HG03196 (cell line): ENCODE data around the gene FAM120AOS.
"Not testable (repeated sequence)": the region's sequence is repeated elsewhere in the genome, so short reads cannot be mapped to it uniquely, and the experiment has no call there.

Experiments
- ATAC-seq: cut with Tn5 transposase; IDR thresholded peaks from one replicate; pipeline ENCODE4 v1.9.1; 2021; ENCODE audit not compliant: unreplicated experiment

FAM120AOS gene

DNA sequence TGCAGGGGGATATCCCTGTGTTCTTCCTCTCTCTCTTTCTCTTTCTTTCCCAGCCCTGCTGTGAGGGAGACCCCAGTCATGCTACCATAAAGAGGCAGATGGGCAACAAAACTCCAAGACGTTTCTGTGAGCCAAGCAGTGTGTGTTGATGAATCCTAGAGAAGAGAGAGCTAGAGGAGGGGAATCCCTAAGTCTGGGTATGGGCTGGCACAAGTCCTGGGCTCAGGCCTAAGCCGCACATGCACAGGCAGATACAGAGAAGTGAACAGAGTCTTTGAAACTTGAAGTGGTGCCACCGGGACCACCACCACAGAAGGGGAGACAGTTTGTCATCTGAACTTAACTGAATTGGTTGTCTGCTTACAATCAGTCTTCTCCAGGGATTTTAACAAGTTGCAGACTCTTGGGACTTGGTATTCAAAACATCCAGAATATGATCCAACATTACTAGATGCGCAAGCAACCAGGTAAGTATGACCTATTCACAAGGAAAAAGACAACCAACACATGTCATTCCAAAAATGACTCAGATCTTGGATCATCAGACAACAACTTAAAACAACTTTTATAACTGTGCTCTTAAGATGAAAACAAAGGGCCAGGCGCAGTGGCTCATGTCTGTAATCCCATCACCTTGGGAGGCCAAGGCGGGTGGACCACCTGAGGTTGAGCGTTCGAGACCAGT is 12.3 kb downstream of the FAM120AOS start:
- ATAC-seq, result no peak

DNA sequence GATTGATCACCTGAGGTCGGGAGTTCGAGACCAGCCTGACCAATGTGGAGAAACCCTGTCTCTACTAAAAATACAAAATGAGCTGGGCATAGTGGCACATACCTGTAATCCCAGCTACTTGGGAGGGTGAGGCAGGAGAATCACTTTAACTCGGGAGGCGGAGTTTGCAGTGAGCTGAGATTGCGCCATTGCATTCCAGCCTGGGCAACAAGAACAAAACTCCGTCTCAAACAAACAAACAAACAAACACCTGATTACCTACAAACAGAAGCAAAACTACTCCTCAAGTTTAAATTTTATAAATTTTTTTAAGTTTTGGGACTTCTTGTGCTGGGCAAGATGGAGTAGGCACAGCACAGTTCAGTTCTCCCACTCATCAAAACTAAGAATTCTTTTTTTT is 14.1 kb downstream of the FAM120AOS start:
- not testable (repeated sequence) for ATAC-seq

DNA sequence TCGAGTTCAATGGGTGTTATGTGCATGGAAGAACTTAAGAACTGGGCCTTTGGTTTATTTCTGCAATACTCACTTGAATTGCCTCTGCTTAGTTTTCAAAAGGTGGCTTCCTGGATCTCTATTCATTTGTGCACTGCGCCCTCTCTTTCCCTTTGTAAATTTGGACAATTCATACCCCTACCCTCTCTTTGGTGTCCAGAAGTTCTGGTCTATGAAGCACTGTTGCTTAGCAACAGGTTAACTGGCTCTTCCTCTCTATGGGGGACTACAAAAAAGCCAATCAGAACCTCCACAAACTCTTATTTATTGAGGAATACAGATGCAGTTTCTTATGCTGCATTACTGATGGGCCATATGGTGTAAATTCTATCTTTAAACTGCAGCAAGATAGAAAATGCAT is 15.4 kb downstream of the FAM120AOS start:
- no peak for ATAC-seq

DNA sequence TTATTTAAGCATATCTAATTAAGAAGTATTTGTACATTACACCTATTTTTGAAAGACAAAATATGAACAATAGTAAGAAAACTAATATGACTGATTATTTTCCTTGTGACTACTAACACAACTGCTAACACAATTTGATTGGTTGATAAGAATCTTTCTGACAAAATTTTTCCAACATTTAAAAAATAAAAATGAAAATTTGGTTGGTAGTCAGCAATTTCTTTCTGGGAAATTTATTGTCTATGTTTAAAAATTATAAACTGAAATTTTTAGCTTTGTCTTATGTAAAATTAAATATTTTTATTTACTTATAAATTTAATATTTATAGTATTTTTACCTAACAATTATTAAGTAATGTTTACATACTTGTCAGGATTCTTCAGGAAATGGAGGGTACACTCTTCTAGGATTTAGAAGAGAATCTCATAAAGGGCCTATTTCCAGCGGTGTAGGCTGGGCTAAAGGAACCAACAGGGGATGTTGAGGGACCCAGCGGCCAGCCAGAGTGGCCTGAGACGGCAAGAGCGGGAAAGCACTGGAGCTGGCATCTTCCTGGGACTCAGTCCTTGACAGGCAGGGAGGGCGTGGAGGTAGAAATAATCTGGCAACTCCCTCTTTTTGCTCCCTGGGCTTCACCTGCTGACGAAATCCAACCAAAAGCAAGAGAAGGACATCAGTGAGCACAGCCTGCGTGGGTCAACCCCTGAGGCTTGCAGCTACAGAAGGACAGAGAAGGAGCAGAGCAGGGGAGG is 16.6 kb downstream of the FAM120AOS start:
- no peak for ATAC-seq

DNA sequence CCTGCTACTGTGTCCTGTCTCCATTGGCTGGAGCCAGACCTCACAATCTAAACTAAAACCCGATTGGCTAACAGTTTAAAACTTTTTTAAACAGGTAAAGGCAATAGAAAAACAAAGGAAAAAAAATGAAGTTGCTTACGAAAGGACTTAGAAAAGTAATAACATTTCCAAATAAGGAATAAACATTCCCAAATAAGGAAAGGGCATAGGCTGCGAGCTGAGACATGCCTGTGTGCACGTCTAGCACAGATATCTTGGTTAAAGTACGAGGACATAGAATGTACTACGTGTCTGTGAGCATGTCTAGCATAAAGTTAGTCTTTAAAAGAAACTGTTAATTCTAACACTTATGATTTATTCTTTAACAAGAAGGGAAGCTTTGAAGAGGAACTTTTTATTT is 17.2 kb downstream of the FAM120AOS start:
- ATAC-seq, result no peak

DNA sequence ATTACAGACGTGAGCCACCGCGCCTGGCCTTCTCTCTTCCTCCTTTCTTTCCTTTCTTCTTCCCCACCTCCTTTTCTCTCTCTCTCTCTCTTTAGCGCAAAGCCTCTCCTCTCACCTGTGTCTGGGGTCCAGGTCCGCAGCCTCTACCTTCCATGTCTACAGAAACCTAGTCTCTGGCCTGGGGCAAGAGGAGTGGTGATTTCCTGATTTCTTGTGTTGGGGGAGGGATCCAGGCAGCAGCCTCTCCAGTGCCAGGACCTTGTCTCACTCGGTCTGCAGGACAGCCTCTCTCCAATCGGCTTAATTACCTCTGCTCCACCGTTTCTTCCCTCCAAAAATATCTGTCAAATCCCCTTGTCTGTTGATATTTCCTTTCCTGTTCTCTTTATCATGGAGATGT is 18.0 kb downstream of the FAM120AOS start:
- ATAC-seq, result no peak

DNA sequence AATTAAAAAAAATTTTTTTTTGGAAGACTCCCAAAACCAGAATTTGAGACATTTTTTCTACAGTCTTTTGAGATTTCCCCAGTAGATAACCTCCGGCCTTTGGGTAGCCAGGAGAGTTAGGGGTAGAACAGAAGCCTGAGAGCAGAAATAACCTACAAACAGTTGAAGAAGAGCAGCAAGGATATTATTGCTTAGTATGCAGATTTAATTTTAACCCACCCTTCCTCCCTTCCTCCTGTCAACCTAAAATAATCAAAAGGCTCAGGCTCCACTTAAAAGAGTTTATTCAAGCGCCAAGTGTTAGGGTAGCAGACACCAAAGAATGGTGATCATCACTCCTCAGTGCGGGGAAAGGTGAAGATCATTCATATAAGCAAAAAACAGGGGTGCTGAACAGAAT is 19.3 kb downstream of the FAM120AOS start:
- no peak for ATAC-seq

DNA sequence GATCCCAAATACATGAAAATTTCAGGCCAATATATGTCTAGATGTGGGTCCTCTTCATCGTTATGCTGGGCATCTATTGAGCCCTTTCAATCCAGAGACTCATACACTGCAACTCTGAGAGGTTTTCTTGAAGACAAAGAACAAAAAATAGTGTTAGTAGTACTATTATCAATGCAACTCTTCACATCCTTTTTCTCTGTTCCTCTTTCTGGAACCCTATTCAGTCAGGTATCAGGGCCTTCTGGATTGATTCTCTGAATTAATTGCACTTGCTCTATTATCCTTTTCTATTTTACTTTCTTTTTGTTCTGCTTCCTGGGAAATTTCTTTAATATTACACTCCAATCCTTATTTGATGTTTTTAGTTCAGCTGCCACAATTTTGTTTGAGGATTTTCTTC is 20.4 kb downstream of the FAM120AOS start:
- ATAC-seq, result no peak

DNA sequence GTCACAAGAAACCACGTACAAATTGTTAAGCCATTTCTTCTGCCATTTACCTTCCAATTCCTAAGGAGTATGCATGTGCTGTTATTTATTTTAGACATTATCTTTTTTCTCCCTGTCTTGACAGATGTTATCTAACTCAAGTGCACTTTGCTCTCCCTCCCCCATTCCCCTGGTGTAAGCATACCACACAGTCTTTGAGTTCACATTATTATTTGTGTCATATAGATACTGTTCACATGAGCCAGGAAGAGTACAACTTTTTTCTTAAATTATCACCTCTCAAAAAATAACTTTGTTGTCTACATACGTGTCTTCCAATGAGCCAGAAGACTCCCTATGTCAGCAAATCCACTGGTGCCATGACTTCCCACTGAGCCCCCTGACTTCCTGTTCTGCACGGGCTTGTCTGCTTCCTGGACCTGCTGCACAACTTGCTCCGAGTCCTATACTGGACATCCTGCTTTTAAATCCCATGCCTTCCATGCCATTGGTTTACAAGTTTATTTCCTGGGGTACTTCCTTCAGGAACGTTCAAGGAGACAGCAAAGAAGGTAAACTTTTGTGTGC is 21.8 kb downstream of the FAM120AOS start:
- no peak for ATAC-seq

DNA sequence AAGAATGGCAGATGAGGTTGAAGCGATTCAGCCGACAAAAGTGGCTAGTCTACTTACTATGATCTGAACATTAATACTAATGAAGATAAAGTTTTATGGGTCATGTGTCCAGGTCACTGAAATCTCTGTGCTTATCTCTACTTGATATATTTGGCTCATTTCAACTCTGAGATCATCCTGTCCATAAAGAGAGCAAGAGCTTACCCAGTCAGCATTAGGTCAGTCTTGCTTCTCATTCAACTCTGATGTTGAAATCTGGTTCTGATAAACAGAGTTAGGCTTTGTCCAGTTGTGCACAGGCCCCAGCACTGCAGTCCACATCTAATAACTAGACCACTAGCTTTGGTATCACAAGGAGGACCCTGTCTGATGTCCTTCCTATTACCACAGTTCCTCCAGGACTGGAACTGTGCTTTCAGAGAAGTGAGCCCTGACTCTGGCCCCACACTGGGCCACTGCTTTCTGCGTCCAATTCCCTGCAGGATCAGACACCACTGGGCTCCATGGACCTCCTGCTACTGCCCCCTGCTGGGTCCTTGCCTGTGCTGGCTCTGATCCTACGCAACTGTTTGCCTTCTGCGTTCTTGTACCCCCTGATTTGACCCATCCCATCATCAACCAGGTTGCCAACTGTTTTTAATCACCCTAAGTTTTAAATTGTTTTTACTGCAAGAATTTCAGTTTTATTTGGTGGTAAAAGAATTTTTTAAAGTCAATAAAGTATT is 25.6 kb downstream of the FAM120AOS start:
- no peak for ATAC-seq

DNA sequence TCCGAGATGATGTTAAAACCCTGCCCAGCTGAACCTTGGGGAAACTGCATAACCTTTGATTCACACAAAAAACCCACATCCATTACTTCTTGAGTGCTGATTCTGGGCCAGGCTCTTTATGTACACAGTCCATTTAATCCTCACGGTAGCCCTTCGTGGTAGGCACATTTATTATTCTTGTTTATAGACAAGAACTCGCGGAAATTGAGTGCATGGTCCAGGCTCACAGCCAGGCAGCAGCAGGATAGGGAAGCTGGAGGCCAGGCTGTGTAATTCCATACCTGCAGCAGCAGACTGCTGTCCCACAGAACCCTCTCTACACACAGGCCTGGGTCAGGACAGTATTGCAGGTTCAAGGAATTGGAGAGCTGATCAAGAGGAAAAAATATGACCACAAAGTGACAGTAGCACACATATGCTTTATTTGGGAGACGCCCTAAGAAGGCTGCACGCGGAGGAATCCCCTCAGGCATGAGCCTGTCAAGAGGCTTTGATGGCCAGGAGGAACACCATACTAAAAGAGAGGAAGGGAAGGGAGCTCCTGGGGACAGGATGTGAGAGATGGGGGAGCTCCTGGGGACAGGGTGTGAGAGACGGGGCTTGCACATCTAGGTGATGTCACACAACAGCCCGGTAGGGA is 30.3 kb downstream of the FAM120AOS start:
- no peak for ATAC-seq

DNA sequence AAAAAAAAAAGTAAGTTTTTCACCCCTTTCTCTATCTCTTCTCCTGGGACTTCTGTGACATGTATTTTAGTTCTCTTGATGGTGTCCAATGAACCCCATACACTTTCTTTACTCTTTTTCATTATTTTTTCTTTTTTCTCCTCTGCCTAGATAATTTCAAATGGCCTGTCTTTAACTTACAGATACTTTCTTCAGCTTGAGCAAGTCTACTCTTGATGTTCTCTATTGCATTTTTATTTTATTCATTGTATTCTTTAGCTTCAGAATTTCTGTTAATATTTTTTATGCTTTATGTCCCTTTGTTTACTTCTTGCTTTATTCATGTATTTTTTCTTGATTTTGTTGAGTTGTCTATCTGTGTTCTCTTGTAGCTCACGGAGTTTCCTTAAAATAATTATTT is 34.4 kb downstream of the FAM120AOS start:
- ATAC-seq, result no peak

DNA sequence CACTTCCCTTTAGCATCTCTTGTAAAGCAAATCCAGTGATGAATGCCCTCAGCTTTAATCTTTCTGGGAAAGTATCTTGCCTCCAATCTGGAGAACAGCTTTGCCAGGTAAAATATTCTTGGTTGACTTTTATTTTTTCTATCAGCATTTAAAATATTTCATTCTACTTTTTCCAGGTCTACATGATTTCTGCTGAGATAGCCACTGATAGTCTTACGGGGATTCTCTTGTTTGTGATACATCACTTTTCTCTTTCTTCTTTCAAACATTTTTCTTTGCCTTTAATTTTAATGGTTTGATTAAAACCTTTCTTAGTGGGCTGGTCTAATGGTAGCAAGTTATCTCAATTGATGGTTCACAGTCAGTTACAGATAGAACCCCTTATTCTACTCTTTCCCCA is 35.8 kb downstream of the FAM120AOS start:
- no peak for ATAC-seq

DNA sequence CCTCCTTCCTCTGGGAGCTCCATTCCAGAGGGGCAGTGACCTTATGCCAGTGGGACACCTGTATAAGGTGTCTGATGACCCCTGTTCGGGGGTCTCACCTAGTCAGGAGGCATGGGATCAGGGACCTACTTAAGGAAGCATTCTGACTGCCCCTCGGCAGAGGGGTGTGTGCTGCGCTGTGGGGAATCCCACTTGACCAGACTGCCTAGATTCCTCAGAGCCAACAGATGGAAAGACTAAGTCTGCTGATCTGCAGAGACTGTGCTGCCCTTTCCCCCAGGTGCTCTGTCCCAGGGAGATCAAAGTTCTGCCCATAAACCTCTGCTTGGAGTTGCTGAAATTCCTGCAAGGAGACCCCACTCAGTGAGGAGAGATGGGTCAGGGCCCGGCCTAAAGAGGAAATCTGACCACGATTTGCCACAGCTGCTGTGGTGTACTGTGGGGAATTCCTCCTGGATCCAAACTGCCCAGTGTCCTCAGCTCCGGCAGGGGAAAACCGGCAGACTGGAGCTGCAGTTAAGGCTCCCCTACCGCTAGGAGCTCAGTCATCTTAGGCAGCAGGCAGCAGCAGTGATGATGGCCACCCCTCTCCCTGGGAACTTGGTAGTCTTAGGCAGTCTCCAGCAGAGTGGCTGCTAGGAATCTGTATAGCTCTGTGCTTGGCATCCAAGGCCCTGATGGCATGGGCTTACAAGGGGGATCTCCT is 36.7 kb downstream of the FAM120AOS start:
- no peak for ATAC-seq

DNA sequence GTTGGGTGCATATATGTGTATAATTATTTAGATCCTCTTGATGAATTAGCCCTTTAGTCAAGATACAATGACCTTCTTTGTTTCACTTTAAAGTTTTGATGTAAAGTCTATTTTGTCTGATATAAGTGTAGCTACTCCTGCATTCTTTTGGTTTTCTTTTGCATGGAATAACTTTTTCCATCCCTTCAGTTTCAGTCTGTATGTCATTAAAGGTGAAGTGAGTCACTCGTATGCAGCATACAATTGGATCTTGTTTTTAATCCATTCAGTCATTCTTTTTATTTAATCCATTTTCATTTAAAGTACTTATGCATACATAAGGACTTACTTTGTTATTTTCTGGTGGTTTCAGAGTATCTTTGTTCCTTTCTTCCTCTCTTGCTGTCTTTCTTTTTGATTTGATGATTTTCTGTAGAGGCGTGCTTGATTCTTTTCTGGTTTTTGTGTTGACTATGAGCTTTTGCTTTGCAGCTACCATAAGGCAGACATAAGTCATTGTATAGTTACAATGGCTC is 38.1 kb downstream of the FAM120AOS start:
- no peak for ATAC-seq

DNA sequence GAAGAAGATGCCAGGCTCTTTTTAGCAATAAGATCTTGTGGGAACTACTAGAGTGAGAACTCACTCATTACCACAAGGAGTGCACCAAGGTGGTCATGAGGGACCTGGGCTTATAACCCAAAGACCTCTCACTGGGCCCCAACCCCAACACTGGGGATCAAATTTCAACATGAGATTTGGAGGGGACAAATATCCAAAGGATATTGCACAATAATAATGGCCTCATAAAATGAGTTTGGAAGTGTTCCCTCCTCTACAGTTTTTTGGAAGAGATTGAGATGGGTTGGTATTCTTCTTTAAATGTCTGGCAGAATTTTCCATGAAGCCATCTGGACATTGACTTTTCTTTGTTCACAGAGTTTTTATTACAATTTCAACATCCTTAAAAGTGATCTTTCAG is 39.9 kb downstream of the FAM120AOS start:
- ATAC-seq, result no peak

DNA sequence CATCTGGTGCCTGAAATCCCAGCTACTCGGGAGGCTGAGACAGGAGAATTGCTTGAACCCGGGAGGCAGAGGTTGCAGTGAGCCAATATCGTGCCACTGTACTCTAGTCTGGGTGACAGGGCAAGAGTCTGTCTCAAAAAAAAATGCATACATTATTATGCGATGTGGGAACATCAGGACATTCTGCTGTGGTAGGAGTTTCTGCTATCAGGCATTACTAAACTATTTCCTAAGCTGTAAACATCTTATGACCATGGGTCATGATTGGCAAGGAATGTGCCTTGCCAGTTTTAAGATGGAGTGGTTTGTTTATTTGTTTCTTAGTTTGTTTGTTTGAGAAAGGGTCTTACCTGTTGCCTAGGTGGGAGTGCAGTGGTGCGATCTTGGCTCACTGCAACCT is 47.0 kb downstream of the FAM120AOS start:
- no peak for ATAC-seq

DNA sequence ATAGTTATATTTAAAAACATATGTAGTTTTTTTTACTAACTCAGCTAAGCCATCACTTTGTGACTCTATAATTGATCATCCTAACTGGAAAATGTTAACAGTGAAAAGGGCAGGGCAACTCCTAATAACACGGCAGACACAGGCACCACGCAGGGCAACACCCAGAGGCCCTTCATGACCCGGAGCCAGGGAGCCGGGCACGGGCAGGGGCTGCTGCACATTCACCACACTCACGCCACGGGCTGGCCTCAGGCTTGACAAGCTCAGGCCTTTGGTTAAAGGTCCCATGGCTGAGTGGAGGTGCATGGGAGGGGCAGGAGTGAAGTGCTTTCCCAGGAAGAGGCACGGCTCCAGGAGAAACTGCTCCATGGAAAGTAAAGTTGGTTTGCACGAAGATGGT is 54.9 kb downstream of the FAM120AOS start:
- no peak for ATAC-seq

DNA sequence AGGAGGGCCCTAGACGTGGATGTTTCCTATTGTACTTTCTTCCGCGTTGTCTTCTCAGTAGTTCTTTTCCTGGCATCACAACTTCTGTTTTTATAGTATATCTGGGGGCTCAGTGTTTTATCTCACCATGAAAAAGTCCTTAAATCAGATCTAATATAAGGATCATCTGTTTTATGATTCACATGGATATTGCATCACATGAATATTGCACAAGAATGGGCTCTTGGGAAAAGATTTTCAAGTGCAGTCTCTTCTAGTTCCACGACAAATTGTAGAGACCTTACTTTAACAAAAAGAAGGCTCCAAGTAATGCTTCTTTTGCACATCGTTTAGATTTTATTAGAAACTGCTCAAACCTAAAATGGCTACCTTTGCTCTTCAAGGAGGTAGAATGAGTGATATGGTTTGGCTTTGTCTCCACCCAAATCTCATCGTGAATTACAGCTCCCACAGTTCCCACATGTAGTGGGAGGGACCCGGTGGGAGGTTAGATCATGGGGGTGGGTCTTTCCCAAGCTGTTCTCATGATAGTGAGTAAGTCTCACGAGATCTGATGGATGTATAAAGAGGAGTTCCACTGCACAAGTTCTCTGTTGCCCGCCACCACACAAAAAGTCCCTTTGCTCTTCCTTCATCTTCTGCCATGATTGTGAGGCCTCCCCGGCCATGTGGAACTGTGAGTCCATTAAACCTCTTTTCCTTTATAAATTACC is 55.6 kb downstream of the FAM120AOS start:
- no peak for ATAC-seq
